Ovary (tissue), 3 donors: Measurements from ENCODE around the gene TSPYL4.

Experiments
- CTCF ChIP-seq, 3 donors: fragments of 450-650 bp in 2 of 3; fragments of 200-600 bp in 1 of 3; IDR thresholded peaks; one replicate each; pipeline versions ENCODE4 v1.5.1 to v1.8.0; 2016 to 2022; ENCODE audit warnings: antibody characterized with exemption in 3 of 3, mild to moderate bottlenecking in 1 of 3
- EP300 ChIP-seq: sonication (generic); formaldehyde crosslinking; IDR thresholded peaks from one replicate; pipeline ENCODE4 v1.6.1; 2017; ENCODE audit warnings: antibody characterized with exemption
- POLR2A ChIP-seq: fragments of 450-650 bp; IDR thresholded peaks from one replicate; pipeline ENCODE4 v1.6.1; 2017; ENCODE audit warnings: antibody characterized with exemption, mild to moderate bottlenecking, moderate library complexity
- donor health status: DM: no; HTN: no; CAD: no.

DNA sequence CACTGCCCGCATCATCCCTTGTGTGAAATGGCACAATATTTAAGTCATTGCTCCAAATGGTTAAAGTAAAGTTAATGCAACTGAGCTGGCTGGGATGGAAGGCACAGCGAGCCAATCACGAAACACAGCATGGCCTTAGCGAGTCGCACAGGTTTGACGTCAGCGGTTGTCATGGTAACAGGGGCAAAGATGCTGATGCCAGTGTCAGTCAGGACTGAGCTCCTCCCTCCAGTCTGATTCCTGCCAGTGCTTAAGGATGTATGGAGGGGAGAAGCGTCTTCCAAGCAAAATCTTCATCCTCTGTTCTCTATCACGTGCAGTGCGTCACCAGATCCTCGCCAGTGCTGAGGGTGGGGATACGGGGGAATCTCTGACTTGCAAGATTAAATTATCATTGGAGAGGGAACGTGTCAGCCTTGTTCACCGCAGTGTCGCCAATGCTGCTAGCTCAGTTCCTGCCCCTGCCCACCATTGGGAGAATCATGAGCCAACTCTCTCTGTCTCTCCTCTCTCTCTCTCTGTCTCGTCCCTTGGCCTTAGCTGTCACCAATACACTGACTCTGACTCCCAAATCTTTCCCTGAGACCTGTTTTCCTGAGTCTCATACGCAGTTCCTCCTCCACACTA, 24.5 kb downstream of the TSPYL4 start:
- no peak for TF ChIP-seq CTCF (IDR thresholded peaks at IDR 0.05)
- no peak for TF ChIP-seq EP300
- TF ChIP-seq POLR2A = no peak
